Measurements from ENCODE around the gene PPP1CA.

The PPP1CA gene

GRCh38 chr11:67349928-67350465 lies 51.7 kb downstream of the PPP1CA start:
- H2AFZ ChIP-seq (ENCODE audit: low read depth, low read length) = no peak overlapping the region
- DNase-seq (no peak), ATAC-seq (ENCODE audit: insufficient read depth, low read depth) (no peak)
- no peaks in the 10 kb centered on the region; the same call in 1 of the 2 replicates for H3K36me3 ChIP-seq (ENCODE audit: insufficient read depth, low read length)
- H3K27me3 ChIP-seq (ENCODE audit: insufficient read depth, low read length, poor library complexity) = no peaks in the 10 kb centered on the region
- TF ChIP-seq, protein P1, sequence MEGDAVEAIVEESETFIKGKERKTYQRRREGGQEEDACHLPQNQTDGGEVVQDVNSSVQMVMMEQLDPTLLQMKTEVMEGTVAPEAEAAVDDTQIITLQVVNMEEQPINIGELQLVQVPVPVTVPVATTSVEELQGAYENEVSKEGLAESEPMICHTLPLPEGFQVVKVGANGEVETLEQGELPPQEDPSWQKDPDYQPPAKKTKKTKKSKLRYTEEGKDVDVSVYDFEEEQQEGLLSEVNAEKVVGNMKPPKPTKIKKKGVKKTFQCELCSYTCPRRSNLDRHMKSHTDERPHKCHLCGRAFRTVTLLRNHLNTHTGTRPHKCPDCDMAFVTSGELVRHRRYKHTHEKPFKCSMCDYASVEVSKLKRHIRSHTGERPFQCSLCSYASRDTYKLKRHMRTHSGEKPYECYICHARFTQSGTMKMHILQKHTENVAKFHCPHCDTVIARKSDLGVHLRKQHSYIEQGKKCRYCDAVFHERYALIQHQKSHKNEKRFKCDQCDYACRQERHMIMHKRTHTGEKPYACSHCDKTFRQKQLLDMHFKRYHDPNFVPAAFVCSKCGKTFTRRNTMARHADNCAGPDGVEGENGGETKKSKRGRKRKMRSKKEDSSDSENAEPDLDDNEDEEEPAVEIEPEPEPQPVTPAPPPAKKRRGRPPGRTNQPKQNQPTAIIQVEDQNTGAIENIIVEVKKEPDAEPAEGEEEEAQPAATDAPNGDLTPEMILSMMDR (IDR thresholded peaks at IDR 0.05; ENCODE audit: borderline replicate concordance, extremely low read depth, low read length, poor library complexity, severe bottlenecking) = no peak
- no peak for TF ChIP-seq EZH2 (IDR thresholded peaks at IDR 0.05; ENCODE audit: borderline replicate concordance, low read depth, low read length, severe bottlenecking)
- H3K27ac ChIP-seq (ENCODE audit: low read length) = no peak overlapping the region
- no peaks in the 10 kb centered on the region for H3K9me3 ChIP-seq (ENCODE audit: insufficient read depth, low read length, severe bottlenecking)
- H3K4me1 ChIP-seq (ENCODE audit: insufficient read depth, low read length) = peaks cover 30% of the 10 kb centered on the region
- H3K4me3 ChIP-seq (ENCODE audit: low read depth in 1 of 2, low read length in 2 of 2) = no peak overlapping the region
- no peaks in the 10 kb centered on the region for H4K20me1 ChIP-seq (ENCODE audit: insufficient read depth, low read length)
- no peak overlapping the region for H3K9ac ChIP-seq (ENCODE audit: low read depth, low read length)
- peaks cover 8% of the 10 kb centered on the region for H3K79me2 ChIP-seq (ENCODE audit: insufficient read depth, low read length)
- no peak overlapping the region for H3K4me2 ChIP-seq (ENCODE audit: insufficient read depth, low read length)

DNA sequence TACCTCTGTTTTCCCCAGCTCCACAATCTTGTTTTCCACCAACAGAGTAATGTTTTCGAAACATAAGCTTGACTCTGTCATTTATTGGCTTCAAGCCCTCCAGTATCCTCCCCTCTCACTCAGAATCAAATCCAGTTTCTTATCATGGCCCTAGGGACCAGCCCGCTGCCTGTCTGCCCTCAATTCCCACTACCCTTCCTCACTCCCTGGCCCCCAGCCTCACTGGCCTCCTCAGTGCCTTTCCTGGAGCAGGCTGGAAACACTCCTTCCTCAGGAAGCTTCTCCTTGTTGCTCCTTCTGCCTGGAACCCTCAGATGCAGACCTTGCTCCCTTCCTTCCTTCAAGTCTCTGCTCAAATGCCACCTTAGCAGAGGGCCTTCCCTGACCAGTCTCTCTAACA lies 52.2 kb downstream of the PPP1CA start:
- H2AFZ ChIP-seq (ENCODE audit: low read depth, low read length) = no peak overlapping the region
- no peaks in the 10 kb centered on the region for H3K9me3 ChIP-seq (ENCODE audit: insufficient read depth, low read length, severe bottlenecking)
- H3K27me3 ChIP-seq (ENCODE audit: insufficient read depth, low read length, poor library complexity) = no peaks in the 10 kb centered on the region
- H3K4me1 ChIP-seq (ENCODE audit: insufficient read depth, low read length) = peaks cover 28% of the 10 kb centered on the region
- ATAC-seq (ENCODE audit: insufficient read depth, low read depth) = no peak
- no peak overlapping the region for H3K9ac ChIP-seq (ENCODE audit: low read depth, low read length)
- peaks cover 8% of the 10 kb centered on the region for H3K79me2 ChIP-seq (ENCODE audit: insufficient read depth, low read length)
- no peak for TF ChIP-seq EZH2 (IDR thresholded peaks at IDR 0.05; ENCODE audit: borderline replicate concordance, low read depth, low read length, severe bottlenecking)
- TF ChIP-seq, protein P1 (IDR thresholded peaks at IDR 0.05; ENCODE audit: borderline replicate concordance, extremely low read depth, low read length, poor library complexity, severe bottlenecking) = no peak
- no peaks in the 10 kb centered on the region; the same call in 1 of the 2 replicates for H3K36me3 ChIP-seq (ENCODE audit: insufficient read depth, low read length)
- H3K4me3 ChIP-seq (ENCODE audit: low read depth in 1 of 2, low read length in 2 of 2) = no peak overlapping the region
- no peaks in the 10 kb centered on the region for H4K20me1 ChIP-seq (ENCODE audit: insufficient read depth, low read length)
- H3K4me2 ChIP-seq (ENCODE audit: insufficient read depth, low read length) = no peak overlapping the region
- no peak for DNase-seq
- no peak overlapping the region for H3K27ac ChIP-seq (ENCODE audit: low read length)

DNA sequence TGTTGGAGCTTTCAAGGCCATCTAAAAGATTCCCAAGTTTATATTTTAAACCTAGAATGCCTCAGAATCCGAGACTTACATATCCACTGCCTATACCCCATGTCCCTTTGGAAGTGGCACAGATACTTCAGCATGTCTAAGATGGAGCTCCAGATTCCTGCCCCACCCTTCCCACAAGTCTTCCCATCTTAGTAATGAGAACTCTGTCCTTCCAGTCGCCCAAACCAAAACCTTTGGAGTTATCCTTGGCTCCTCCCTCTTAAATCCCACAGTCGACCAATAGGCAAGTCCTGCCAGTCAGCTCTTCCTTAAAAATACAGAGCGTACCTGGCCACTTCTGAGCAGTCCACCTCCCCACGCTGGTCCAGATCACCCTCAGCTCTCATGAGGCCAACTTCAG lies 52.6 kb downstream of the PPP1CA start:
- no peak for TF ChIP-seq EZH2 (IDR thresholded peaks at IDR 0.05; ENCODE audit: borderline replicate concordance, low read depth, low read length, severe bottlenecking)
- TF ChIP-seq, protein P1 (IDR thresholded peaks at IDR 0.05; ENCODE audit: borderline replicate concordance, extremely low read depth, low read length, poor library complexity, severe bottlenecking) = no peak
- no peak for ATAC-seq (ENCODE audit: insufficient read depth, low read depth)
- H3K4me2 ChIP-seq (ENCODE audit: insufficient read depth, low read length) = no peak overlapping the region

More for the DNA sequence above, 52.6 kb downstream of the PPP1CA start:
- no peak overlapping the region for H3K4me3 ChIP-seq (ENCODE audit: low read depth in 1 of 2, low read length in 2 of 2)
- H3K4me1 ChIP-seq (ENCODE audit: insufficient read depth, low read length) = peaks cover 24% of the 10 kb centered on the region
- no peaks in the 10 kb centered on the region for H4K20me1 ChIP-seq (ENCODE audit: insufficient read depth, low read length)
- no peak overlapping the region for H2AFZ ChIP-seq (ENCODE audit: low read depth, low read length)
- H3K9ac ChIP-seq (ENCODE audit: low read depth, low read length) = no peak overlapping the region
- no peaks in the 10 kb centered on the region; the same call in 1 of the 2 replicates for H3K36me3 ChIP-seq (ENCODE audit: insufficient read depth, low read length)
- no peak for DNase-seq
- H3K27me3 ChIP-seq (ENCODE audit: insufficient read depth, low read length, poor library complexity) = no peaks in the 10 kb centered on the region
- H3K27ac ChIP-seq (ENCODE audit: low read length) = no peak overlapping the region
- H3K9me3 ChIP-seq (ENCODE audit: insufficient read depth, low read length, severe bottlenecking) = no peaks in the 10 kb centered on the region
- peaks cover 8% of the 10 kb centered on the region for H3K79me2 ChIP-seq (ENCODE audit: insufficient read depth, low read length)
